C4-2B (cell line): ENCODE results near the gene ZSCAN9.

Experiments
- ZFX ChIP-seq: fragments of 450-650 bp; IDR thresholded peaks from 2 replicates; pipeline ENCODE4 v1.6.1; 2017
- TF ChIP-seq, protein P1 (sequence below): fragments of 450-650 bp; conservative IDR thresholded peaks from 2 replicates; pipeline ENCODE4 v1.5.1; 2017; ENCODE audit warnings: mild to moderate bottlenecking

DNA sequence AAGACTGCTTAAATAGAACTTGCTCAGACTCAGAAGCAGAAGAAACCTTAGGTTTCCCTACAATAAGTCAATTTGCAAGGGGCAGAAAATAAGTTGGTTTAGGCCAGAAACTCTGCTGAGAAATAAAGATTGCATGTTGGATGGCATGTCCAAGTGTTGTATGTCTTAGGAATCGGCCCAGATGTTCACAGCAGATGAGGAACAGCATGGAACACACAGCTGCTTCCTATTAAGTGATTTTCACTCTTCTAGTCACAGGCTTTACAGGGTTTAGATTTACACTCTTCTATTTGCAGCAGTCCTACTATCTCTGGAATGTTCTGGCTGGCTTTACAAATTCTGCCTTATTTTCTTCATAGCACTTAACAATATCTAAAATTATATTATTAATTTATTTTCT, 23.8 kb downstream of the ZSCAN9 start:
- TF ChIP-seq, protein P1, sequence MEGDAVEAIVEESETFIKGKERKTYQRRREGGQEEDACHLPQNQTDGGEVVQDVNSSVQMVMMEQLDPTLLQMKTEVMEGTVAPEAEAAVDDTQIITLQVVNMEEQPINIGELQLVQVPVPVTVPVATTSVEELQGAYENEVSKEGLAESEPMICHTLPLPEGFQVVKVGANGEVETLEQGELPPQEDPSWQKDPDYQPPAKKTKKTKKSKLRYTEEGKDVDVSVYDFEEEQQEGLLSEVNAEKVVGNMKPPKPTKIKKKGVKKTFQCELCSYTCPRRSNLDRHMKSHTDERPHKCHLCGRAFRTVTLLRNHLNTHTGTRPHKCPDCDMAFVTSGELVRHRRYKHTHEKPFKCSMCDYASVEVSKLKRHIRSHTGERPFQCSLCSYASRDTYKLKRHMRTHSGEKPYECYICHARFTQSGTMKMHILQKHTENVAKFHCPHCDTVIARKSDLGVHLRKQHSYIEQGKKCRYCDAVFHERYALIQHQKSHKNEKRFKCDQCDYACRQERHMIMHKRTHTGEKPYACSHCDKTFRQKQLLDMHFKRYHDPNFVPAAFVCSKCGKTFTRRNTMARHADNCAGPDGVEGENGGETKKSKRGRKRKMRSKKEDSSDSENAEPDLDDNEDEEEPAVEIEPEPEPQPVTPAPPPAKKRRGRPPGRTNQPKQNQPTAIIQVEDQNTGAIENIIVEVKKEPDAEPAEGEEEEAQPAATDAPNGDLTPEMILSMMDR, result no peak
- TF ChIP-seq ZFX, result no peak
